ENCODE results near the gene MEG3. TPM values are rescaled to one million over a fixed set of nuclear protein-coding genes. Genes with fewer than 3 reads are reported as not detected.

The MEG3 gene
- total RNA-seq, 2 donors from 2014 or later = not detected

DNA sequence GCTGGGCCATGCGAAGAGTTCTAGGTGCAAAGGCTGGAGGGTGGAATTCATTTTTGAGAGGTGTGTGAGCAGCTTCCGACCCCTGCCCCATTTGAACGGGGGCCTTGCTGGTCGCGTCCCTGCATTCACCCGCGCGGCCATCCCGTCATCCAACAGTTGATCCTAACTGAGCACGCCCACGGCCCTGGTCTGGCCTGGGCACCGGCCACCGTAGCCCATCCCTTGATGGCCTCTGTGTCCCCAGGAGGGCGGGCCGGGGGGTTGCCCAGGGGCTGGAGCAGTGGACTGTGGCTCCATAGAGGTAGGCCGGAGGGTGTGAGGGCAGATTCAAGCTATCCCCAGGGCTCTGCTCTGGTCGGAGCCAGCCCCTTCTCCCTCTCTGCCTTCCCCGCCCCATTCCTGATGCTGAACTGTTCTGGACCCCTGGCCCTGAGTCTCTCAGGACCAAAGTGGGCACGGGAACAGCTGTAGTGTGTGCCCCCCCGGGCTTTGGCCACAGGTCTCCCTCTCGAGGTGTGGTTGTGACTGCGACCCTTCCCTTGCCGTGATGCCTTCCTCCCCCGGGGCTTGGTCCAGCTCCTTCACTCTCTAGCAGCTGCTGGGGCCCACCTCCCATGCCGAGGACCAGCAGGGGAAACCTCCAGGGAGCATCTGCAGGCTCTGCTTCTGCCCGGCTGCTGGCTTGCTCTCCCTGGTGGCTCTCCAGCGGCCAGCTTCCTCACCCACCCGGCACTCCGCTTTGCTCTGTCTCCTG is 9.1 kb downstream of the MEG3 start:
- no peak overlapping the region for H3K27ac Mint-ChIP-seq
- no peak overlapping the region for H3K4me3 Mint-ChIP-seq
- peaks cover 7% of the 10 kb centered on the region for H3K27me3 Mint-ChIP-seq (ENCODE audit: low read depth)
- H3K9me3 Mint-ChIP-seq = no peaks in the 10 kb centered on the region
- DNase-seq (no peak), ATAC-seq (replicated peaks in 1 of 2) (no peak)
- H3K36me3 Mint-ChIP-seq (ENCODE audit: insufficient read depth in 2 of 2) = no peaks in the 10 kb centered on the region
- H3K4me1 Mint-ChIP-seq (ENCODE audit: low read depth) = no peaks in the 10 kb centered on the region

DNA sequence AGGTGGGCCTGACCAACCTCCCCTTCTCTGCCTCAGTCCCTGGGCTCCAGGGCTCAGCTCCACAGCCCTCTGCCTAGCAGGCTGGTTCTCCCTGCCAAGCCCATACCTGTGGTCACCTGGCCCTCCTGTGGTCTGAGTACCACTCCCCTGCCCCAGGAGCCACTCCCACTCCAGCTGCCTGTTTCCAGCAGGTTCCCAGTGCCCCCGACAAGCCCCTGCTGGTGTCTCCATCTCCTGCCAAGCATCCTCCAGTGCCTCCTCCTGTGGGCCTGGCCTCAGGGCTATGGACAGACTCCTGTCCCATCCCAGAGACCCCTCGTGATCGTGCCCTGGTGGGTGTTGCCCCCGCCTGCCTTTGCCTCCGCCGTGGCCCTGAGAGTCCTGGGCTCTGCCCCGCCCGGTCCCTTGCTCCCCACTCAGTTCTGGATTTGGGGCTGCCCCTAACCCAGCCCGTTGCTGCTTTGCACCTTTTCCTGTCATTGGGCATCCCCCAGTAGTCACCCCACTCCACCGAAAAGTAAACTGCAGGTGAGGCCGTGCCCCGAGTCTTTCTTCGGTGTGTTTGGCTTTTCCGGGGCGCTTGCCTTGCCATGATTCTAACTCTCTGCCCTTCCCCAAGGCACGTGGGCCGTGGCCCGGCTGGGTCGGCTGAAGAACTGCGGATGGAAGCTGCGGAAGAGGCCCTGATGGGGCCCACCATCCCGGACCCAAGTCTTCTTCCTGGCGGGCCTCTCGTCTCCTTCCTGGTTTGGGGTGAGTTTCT is 9.8 kb downstream of the MEG3 start:
- no peaks in the 10 kb centered on the region for H3K36me3 Mint-ChIP-seq (ENCODE audit: insufficient read depth in 2 of 2)
- no peaks in the 10 kb centered on the region for H3K9me3 Mint-ChIP-seq
- DNase-seq (no peak), ATAC-seq (replicated peaks in 1 of 2) (no peak)
- peaks cover 7% of the 10 kb centered on the region for H3K27me3 Mint-ChIP-seq (ENCODE audit: low read depth)
- H3K27ac Mint-ChIP-seq = no peak overlapping the region
- no peaks in the 10 kb centered on the region for H3K4me1 Mint-ChIP-seq (ENCODE audit: low read depth)
- no peak overlapping the region for H3K4me3 Mint-ChIP-seq

DNA sequence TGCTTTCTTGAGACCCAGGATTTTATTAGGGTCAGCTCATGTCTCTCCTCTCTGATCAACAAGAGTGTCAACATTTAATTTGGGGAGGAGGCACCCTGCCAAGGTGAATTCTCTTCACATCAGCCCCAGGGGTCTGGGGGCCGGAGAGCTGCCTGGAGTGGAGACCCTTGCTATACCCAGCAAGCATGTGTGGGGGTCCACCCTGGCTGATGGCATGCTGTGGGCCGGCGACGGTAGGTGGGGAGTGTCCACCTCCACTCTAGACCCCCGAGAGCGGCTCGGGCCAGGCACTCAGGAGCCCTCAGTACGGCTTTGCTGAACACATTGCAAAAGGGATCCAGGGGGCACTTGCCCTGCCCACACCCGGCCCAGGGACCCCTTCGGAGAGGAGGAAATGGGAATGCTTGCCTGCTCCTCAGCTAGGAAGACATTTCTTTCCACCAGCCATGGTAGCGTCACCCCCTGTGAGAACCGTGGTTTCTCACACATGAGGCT is 10.4 kb downstream of the MEG3 start:
- peaks cover 6% of the 10 kb centered on the region for H3K27me3 Mint-ChIP-seq (ENCODE audit: low read depth)
- H3K36me3 Mint-ChIP-seq (ENCODE audit: insufficient read depth in 2 of 2) = no peaks in the 10 kb centered on the region
- H3K4me1 Mint-ChIP-seq (ENCODE audit: low read depth) = no peaks in the 10 kb centered on the region
- DNase-seq (no peak), ATAC-seq (replicated peaks in 1 of 2) (no peak)
- no peak overlapping the region for H3K27ac Mint-ChIP-seq
- no peak overlapping the region for H3K4me3 Mint-ChIP-seq
- no peaks in the 10 kb centered on the region for H3K9me3 Mint-ChIP-seq

DNA sequence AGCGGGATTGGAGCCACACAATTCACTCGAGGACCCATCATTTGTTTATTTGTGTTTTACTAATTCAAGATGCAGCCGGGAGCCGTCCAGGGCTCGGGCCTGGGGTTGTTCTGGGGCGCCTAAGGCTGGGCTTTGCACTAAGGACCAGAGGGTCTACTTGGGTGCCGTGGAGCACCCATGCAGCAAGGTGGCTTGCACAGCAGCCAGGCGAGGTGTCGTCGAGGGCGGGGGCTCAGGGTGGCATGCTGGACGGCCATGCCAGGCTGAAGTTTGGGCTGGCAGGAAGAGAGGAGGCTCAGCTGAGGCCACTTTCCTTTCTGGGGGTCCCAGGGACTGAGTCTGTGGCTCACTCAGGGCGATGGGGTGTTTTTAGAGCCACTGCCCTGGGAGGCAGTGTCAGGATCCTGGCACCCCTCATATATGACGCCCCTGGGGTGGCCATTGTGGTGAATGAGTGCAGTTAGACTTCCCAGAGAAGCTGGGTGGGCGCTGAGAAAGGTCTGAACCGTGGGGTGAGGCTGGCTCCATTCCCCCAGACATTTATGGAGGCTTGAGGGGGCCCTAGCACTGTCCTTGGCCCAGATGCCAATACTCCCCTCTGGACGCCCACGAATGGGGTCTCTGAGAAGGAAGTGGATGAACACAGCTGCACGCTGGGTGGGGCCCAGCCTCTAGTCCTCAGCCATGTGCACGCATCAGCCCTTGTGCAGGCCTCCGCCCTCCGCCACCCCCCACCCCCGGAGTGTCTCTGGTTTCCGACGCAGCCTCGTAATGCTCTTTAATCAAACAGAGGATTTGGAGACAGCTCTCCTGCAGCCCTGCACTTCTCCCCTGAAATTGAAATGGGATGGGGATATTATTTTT is 11.3 kb downstream of the MEG3 start:
- DNase-seq = no peak
- no peak overlapping the region for H3K27ac Mint-ChIP-seq
- H3K27me3 Mint-ChIP-seq (ENCODE audit: low read depth) = no peaks in the 10 kb centered on the region
- H3K36me3 Mint-ChIP-seq (ENCODE audit: insufficient read depth in 2 of 2) = no peaks in the 10 kb centered on the region
- H3K4me1 Mint-ChIP-seq (ENCODE audit: low read depth) = no peaks in the 10 kb centered on the region
- ATAC-seq (replicated peaks in 1 of 2) = no peak
- no peak overlapping the region for H3K4me3 Mint-ChIP-seq
- H3K9me3 Mint-ChIP-seq = no peaks in the 10 kb centered on the region

DNA sequence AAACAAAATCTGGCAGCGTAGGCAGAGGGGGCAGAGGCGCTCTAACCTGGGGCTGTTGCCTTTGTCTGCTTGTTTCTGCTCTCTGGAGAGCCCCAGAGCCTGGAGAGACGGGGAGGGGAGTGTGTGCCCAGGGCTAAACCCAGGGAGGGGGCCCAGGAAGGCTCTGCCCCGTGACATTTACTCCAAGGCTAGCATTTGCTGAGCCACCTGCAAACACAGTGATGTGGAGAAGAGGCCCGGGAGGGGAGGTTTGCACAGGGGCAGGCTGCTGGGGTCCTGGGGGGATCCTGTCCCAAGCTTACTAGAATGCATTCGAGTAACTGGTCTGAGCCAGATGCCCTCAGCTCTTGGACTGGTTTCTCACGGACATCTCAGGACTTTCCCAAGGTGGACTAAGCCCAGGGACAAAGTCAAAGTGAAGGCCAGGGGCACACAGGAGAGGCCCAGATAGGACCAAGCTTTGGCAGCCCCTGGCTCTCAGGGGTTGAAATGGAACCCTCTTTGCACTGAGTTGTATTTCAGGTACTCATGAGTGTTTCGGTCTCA is 12.0 kb downstream of the MEG3 start:
- no peaks in the 10 kb centered on the region for H3K27me3 Mint-ChIP-seq (ENCODE audit: low read depth)
- no peak for DNase-seq
- H3K4me1 Mint-ChIP-seq (ENCODE audit: low read depth) = no peaks in the 10 kb centered on the region
- no peaks in the 10 kb centered on the region for H3K9me3 Mint-ChIP-seq
- no peaks in the 10 kb centered on the region for H3K36me3 Mint-ChIP-seq (ENCODE audit: insufficient read depth in 2 of 2)
- H3K4me3 Mint-ChIP-seq = no peak overlapping the region
- no peak overlapping the region for H3K27ac Mint-ChIP-seq
- ATAC-seq (replicated peaks in 1 of 2) = no peak

DNA sequence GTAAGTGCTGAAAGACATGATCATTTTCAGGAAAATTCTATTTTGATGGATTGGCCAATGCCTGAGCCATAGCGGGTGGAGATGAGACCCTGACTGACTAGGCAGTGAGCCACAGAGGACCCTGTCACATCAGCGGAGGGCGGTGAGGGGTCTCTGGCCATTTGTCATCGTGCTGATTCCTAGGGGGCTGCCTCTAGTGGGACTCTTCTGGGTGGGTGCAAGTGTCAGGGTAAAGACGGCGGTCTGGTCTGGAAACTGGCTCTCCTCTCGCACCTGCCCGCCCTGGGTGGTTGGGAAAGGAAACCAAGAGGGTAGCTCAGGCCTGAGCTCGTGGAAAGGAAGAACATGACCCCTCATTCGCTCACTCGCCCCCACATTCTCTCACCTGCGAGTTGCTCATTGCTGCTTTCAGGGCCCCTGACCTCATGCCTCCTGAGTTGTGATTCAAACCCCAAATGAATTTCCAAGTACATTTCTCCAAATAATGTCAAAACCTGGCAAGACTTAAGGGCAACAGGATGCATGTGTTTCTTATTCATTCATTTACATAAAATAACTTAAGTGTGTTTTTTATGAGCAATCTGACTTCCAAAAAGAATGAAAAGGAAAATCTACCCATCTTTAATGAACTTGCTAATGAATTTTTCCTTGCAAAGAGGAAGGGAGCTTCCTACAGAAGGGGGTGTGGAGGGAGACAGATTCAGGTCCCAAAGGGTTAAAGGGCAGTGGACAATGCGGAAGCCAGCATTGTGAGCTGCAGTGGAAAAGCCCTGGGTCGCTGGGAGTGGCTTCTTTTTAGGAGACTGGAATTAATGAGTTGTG is 12.8 kb downstream of the MEG3 start:
- no peaks in the 10 kb centered on the region for H3K27me3 Mint-ChIP-seq (ENCODE audit: low read depth)
- H3K4me3 Mint-ChIP-seq = no peak overlapping the region
- H3K9me3 Mint-ChIP-seq = no peaks in the 10 kb centered on the region
- DNase-seq = no peak
- H3K27ac Mint-ChIP-seq = no peak overlapping the region
- H3K36me3 Mint-ChIP-seq (ENCODE audit: insufficient read depth in 2 of 2) = no peaks in the 10 kb centered on the region
- no peak for ATAC-seq (replicated peaks in 1 of 2)
- no peaks in the 10 kb centered on the region for H3K4me1 Mint-ChIP-seq (ENCODE audit: low read depth)

DNA sequence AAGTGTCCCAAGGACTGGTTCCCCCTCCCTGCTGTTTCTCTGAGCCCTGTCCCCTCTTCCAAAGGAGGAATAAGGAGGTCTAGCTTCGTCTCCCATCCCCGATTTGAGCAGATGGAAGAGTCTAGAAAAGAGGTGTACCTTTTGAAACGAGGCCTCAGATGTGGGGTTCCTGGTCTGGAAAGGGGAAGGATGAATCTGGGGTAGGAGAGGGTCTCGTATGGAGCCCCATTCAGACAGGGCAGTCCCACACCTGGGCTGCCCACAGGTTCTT is 13.3 kb downstream of the MEG3 start:
- H3K27me3 Mint-ChIP-seq (ENCODE audit: low read depth) = no peaks in the 10 kb centered on the region

DNA sequence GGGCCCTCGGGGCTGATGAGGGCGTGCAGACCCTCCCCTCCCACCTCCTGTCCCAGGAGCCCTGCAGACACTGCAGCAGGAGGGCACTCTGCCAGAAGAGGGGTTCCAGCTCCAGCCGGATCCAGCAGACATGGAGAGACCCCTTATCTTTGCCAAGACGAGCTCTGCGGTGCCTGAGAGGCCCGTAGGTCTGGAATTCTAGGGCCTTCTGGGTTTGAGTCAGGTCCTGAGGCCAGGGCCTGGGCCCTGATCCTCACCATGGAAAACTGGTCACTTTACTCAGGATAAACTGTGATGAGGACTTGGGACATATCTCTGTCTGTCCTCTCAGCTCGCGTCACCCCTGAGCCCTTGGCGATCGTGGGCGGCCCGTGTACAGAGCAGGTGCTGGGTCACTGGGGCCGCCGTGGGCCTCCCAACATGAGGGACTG is 13.8 kb downstream of the MEG3 start:
- no peak overlapping the region for H3K27ac Mint-ChIP-seq
- H3K9me3 Mint-ChIP-seq = no peaks in the 10 kb centered on the region
- H3K4me1 Mint-ChIP-seq (ENCODE audit: low read depth) = peaks cover 4% of the 10 kb centered on the region
- no peaks in the 10 kb centered on the region for H3K36me3 Mint-ChIP-seq (ENCODE audit: insufficient read depth in 2 of 2)
- ATAC-seq (replicated peaks in 1 of 2) = no peak
- H3K27me3 Mint-ChIP-seq (ENCODE audit: low read depth) = no peaks in the 10 kb centered on the region
- no peak for DNase-seq
- no peak overlapping the region for H3K4me3 Mint-ChIP-seq

More for the DNA sequence above, 13.3 kb downstream of the MEG3 start:
- Mint-ChIP-seq H3K36me3 (ENCODE audit: insufficient read depth in 2 of 2) (no peaks in the 10 kb centered on the region), H3K4me3 (no peak overlapping the region), H3K9me3 (no peaks in the 10 kb centered on the region), H3K27ac (no peak overlapping the region), H3K4me1 (ENCODE audit: low read depth) (peaks cover under 1% of the 10 kb centered on the region)
- ATAC-seq (replicated peaks in 1 of 2) = no peak
- no peak for DNase-seq

DNA sequence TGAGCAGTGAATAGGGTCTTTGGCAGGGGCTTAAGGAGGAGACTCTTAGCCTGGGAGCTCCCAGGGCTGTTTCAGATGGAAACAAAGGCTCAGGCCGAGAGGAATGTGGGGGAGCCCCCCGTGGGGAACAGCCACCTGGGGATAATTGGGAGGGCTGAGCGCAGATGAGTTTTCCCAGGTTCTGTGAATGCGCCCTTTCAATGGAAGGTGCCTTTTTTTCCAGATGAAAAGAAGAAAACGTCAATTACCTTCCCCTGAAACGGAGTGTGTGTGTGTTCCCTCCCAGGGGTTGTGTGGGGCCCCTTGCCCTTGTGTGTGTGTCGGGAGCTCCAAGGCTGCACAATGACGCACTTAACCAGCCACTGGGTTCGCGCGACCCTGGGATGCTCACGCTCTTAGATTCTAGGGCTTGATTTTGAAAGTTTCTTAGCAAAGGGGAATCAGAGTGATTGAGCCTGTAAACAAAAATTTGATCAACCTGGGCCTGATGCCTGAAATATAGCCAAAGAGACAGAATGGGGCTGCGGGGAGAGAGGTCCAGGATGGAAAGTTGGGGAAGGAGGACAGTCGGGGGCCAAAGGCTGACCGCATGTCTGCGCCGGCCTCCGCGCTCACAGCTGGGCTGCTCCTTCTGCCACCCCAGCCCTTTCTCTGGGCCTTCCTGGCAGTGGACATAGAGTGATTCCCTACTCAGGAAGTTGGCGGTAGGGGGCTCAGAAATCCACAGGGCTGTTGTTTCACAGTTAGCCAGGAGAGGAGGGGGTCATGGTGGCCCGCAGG is 14.6 kb downstream of the MEG3 start:
- Mint-ChIP-seq H3K27ac (no peak overlapping the region), H3K4me1 (ENCODE audit: low read depth) (peaks cover 4% of the 10 kb centered on the region), H3K4me3 (no peak overlapping the region), H3K36me3 (ENCODE audit: insufficient read depth in 2 of 2) (no peaks in the 10 kb centered on the region), H3K9me3 (no peaks in the 10 kb centered on the region), H3K27me3 (ENCODE audit: low read depth) (no peaks in the 10 kb centered on the region)
- ATAC-seq (replicated peaks in 1 of 2) (no peak), DNase-seq (no peak)

DNA sequence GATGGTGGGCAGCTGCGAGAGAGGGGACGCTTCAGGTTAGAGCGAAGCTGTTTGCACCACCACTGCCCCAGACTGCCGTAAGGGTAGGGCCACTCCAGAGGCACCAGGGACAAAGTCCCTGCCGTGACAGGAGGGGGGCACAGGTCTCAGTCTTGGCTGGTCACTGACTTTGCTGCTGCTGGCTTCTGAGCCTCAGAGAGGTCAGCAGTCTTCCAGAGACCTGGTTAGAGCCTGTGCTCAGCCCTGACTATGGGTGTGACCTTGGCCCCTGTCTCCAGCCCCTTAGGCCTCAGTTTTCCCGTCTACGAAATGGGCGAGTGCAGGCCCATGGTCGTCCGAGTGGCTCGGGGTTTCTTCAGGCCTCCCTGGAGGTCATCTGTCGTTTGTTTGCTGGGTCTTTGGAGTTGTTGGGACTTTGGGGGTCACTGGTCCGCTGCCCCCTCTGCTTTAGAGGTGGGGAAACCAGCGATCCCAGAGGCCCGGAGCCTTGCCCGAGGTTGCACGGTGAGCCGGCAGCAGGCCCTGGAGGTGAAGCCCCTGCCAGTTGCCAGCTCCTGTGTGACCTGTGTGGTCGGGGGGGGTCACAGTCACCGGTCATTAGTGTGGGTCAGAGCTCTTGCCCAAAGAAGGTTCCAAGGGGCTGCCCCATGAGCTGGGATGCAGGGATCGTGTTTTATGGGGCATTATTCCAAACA is 15.3 kb downstream of the MEG3 start:
- Mint-ChIP-seq H3K4me1 (ENCODE audit: low read depth) (peaks cover 4% of the 10 kb centered on the region), H3K27me3 (ENCODE audit: low read depth) (no peaks in the 10 kb centered on the region), H3K9me3 (no peaks in the 10 kb centered on the region), H3K36me3 (ENCODE audit: insufficient read depth in 2 of 2) (no peaks in the 10 kb centered on the region), H3K27ac (no peak overlapping the region), H3K4me3 (no peak overlapping the region)
- ATAC-seq (replicated peaks in 1 of 2) = no peak
- DNase-seq = no peak

DNA sequence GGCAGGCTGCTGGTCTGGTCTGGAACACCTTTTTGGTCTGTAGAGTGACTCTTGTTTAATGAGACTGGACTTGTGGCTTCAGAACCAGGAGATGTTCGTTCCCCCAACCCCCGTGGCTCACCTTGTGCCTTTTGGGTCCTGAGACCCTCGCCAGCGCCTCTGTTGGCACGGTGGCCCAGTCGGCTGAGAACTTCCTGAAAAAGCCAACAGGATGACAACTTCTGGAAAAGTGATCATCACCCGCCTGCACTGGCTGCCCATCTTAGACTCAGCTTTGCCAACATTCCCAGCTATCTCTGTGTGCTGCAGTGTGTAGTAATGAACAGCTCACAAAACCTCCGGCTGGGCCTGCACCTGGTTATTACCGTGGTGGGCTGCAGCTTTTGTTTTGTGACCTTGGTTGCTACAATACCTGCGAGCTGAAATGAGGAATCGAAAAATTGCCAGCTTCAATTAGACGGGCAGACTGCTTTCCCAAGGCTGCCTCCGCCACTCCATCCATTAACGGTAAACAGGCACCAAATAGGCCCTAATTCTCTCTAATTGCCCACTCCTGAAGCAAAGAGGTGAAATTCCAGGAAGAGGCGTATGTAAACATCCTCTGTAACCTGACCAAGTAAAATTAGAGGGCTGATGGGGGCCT is 16.0 kb downstream of the MEG3 start:
- Mint-ChIP-seq H3K27ac (no peak overlapping the region), H3K4me1 (ENCODE audit: low read depth) (peaks cover 4% of the 10 kb centered on the region), H3K4me3 (no peak overlapping the region), H3K36me3 (ENCODE audit: insufficient read depth in 2 of 2) (no peaks in the 10 kb centered on the region), H3K9me3 (no peaks in the 10 kb centered on the region), H3K27me3 (ENCODE audit: low read depth) (no peaks in the 10 kb centered on the region)
- ATAC-seq (replicated peaks in 1 of 2) (no peak), DNase-seq (no peak)
